Measurements from ENCODE around the gene POTEH.
"Not testable (repeated sequence)": the region's sequence is repeated elsewhere in the genome, so short reads cannot be mapped to it uniquely, and the experiment has no call there.

Gene POTEH

DNA sequence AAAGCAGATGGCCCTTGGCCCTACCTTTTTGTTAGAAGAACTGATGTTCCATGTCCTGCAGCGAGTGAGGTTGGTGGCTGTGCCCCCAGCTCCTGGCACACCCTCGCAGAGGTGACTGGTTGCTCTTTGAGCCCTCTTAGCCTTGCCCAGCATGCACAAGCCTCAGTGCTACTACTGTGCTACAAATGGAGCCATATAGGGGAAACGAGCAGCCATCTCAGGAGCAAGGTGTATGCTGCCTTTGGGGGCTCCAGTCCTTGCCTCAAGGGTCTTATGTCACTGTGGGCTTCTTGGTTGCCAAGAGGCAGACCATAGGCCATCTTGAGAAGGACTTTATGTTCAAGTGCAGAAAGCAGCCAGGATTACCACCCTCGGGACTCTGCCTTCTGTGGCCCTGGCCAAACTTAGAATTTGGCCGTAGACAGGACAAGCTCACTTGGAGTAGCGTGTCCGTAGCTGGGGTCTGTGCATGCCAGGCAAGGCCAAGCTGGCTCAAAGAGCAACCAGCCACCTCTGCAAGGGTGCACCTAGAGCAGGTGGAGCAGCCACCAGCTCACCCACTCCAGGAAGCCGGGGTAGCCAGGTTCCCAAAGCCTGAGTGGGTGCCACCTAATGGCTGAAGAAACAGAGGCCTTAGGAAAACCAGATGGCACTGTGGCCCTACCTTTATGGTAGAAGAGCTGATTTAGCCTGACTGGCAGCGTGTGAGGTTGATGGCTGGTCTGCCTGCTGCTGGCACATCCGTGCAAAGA, 48.5 kb downstream of the POTEH start:
- not testable (repeated sequence) for DNase-seq

DNA sequence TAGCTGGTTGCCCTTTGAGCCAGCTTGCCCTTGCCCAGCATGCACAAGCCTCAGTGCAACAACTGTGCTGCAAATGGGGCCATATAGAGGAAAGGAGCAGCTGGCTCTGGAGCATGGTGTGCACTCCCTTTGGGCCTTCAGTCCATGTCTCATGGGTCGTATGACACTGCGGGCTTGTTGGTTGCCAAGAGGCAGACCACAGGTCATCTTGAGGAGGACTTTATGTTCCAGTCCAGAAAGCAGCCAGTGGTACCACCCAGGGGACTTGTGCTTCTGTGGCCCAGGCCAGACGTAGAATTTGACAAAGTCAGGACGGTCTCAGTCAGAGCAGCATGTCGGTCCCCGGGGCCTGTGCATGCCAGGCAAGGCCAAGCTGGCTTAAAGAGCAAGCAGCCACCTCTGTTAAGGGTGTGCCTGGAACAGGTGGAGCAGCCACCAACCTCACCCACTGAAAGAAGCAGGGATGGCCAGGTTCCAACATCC, 49.1 kb downstream of the POTEH start:
- DNase-seq: not testable (repeated sequence)

DNA sequence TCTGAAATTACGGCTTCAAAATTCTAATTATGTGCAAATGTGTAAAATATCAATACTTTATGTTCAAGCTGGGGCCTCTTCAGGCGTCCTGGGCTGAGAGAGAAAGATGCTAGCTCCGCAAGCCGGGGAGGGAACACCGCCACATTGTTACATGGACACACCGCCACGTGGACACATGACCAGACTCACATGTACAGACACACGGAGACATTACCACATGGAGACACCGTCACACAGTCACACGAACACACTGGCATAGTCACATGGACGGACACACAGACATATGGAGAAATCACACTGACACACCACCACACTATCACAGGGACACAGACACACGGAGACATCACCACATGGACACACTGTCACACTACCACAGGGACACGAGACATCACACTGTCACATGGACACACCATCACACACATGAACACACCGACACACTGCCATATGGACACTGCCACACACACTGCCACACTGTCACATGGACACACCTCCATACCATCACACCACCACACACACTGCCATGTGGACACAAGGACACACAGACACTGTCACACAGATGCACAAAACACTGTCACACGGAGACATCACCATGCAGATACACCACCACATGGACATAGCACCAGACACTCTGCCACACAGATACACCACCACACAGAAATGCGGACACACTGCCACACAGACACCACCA, 58.0 kb downstream of the POTEH start:
- not testable (repeated sequence) for DNase-seq

DNA sequence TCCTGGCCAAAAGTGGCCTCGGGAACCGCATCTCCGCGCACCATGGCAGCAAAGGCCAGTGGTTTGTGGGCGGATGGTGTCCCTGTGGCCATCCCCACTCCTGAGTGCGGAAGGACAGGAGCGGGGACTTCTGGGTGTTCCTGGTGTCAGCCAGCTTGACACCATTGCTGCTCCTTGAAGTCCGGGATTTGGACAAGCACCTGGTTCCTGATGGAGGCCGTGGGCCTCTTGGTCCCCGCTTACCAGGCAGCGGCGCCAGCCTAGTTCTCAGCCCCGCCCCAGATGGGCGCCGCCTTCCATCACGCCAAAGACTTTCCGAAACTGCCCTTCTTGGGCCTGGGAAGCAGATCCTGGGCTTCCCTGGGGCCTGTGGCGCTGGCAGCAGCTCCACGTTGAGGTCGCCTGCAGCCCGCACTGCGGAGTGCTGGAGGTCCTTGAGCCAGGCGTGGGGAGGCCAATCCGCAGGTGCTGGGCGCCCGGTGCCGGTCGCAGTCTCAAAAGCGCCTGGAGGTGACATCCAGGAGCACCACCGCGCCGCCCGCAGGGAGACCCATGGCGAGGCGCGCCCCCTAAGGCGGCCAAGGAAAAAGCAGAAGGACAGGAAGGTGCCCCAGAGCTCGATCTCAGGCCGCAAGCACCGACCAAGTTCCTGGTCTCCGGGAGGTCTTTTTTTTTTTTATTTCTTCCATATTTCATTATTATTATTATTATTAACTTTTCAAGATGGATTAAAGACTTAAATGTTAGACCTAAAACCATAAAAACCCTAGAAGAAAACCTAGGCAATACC, 59.5 kb downstream of the POTEH start:
- DNase-seq: not testable (repeated sequence)

DNA sequence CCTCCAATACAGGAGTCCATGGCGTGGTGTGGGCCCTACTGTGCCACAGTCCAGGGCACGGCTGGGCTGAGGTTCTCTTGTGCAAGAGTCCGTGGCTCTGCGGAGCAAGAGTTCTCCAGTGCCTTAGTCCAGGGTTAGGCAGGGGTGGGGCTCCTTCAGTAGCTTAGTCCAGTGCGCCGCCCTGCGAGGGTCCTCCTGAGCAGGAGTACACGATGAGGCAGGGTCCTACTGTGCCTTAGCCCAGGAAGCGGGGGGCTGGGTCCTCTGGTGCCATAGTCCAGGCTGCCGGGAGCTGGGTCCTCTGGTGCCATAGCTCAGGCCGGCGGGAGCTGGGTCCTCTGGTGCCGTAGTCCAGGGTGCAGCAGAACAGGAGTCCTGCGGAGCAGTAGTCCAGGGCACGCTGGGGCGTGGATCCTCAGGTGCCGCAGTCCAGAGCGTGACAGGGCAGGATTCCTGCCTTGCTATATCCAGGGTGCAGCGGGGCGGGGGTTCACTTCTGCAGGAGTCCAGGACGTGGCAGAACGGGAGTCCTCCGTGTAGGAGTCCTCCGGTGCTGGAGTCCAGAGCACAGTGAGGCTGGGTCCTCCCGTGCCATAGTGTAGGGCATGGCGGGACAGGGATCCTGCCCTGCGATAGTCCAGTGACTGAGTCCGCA, 69.7 kb downstream of the POTEH start:
- not testable (repeated sequence) for DNase-seq

DNA sequence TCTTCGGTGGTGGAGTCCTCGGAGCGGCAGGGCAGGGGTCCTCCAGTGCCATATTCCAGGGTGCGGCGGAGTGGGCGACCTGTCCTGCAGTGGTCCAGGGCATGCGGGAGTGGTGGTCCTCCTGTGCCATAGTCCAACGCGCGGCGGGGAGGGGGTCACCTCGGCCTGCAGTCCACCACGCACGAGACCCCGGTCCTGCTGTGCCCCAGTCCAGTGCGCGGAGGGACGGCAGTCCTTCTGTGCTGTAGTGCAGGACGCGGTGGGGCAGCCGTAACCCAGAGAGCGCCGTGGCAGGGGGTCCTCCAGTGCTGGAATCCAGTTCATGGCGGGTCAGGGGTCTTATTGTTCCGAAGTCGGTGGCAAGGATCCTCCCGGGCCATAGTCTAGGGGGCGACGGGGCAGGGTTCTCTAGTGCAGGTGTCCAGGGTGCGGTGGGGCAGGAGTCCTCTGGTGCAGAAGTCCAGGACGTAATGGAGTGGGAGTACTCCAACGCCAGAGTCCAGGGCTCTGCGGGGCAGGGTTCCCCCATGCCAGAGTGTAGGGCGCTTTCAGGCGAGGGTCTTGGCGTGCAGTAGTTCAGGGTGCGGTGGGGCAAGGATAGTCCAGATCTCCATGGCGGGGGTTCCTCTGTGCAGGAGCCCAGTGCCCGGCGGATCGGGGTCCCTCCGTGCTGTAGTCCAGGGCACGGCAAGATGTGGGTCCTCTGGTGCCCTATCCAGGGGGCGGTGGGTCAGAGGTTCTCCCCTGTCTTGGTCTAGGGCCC, 70.7 kb downstream of the POTEH start:
- not testable (repeated sequence) for DNase-seq

DNA sequence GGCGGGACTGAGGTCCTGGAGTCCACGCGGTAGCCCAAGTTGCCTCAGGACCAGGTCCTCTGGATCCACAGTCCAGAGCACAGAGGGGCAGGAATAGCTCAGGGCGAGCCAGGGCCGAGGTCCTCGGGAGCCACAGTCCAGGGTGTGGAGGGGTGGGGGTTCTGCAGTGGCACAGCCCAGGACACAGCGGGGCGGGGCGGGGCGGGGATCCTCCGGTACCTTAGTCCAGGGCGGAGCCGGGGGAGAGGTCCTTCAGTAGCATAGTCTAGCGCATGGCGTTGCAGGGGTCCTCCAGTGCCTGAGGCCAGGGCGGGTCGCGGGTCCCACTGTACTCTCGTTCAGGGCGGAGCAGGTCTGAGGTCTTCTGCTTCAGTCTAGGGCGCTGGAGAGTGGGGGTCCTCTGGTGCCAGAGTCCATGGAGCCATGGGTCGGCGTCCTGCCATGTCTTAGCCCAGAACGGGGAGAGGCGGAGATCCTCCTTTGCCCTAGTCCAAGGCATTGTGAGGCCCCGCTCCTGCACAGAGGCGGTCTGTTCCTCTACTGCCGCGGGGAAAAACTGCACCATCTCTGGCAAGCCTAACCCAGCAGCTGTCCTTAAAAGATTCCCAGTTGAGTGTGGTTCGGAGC, 71.4 kb downstream of the POTEH start:
- not testable (repeated sequence) for DNase-seq

DNA sequence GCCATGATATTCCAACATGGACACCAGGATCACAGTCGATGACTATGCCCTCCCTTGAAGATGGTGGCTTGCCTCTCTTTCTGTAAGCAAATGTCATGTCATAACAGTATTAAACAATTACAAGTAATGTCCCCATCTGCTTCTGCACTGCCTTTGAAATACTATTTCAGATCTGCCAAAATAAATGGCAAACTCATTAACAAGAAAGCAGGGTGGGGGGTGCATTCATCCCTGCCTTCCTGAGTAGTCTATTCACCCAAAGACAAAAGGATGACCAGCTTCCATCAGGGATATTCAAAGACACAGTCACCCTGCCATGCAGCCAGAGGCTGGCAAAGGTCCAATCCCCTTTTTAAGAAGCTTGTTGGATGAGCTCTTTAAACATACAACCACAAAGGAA, 73.7 kb downstream of the POTEH start:
- DNase-seq: not testable (repeated sequence)
